Nucleus accumbens (tissue), 56 donors: Measurements from ENCODE around the gene WIPF2.
"Not testable (repeated sequence)": the region's sequence is repeated elsewhere in the genome, so short reads cannot be mapped to it uniquely, and the experiment has no call there.

Source experiments
- DNase-seq, 56 donors: peaks; one replicate each; lab custom pipeline; 2025; lab: John Stamatoyannopoulos, UW

WIPF2 gene

GRCh38 chr17:40291281-40291664 lies 72.2 kb downstream of the WIPF2 start:
- DNase-seq = no peak

- no peak for DNase-seq
Observed at GRCh38 chr17:40293363-40293762, 74.3 kb downstream of the WIPF2 start.

GRCh38 chr17:40295488-40296436 lies 76.7 kb downstream of the WIPF2 start:
- no peak for DNase-seq

- no peak for DNase-seq
Observed at GRCh38 chr17:40297511-40297910, 78.4 kb downstream of the WIPF2 start.

- DNase-seq = no peak
Observed at GRCh38 chr17:40298726-40299125, 79.6 kb downstream of the WIPF2 start.

GRCh38 chr17:40299159-40299757 lies 80.2 kb downstream of the WIPF2 start:
- DNase-seq = not testable (repeated sequence)

GRCh38 chr17:40301315-40301714 lies 82.2 kb downstream of the WIPF2 start:
- no peak for DNase-seq

GRCh38 chr17:40303009-40303657 lies 84.0 kb downstream of the WIPF2 start:
- peak in 18 of 56 donors; percentile 9 to 71 (median 26) for DNase-seq

- no peak for DNase-seq
Observed at GRCh38 chr17:40303708-40304551, 84.8 kb downstream of the WIPF2 start.

- DNase-seq = not testable (repeated sequence)
Observed at GRCh38 chr17:40304552-40304863, 85.4 kb downstream of the WIPF2 start.

- not testable (repeated sequence) for DNase-seq
Observed at GRCh38 chr17:40304866-40305265, 85.8 kb downstream of the WIPF2 start.

GRCh38 chr17:40306395-40306794 lies 87.3 kb downstream of the WIPF2 start:
- DNase-seq = no peak

- DNase-seq = peak in 7 of 56 donors; percentile 21 to 38 (median 34)
Observed at GRCh38 chr17:40307001-40307730, 88.1 kb downstream of the WIPF2 start.

GRCh38 chr17:40307740-40308239 lies 88.7 kb downstream of the WIPF2 start:
- DNase-seq = no peak

- peak in 38 of 56 donors; percentile 15 to 80 (median 52) for DNase-seq
Observed at GRCh38 chr17:40309031-40309948, 90.2 kb downstream of the WIPF2 start, which contains the start of gene RARA. RARA (plus strand) TSS chr17:40309180; CDS start chr17:40331219, 22,039 bp downstream.

- DNase-seq = no peak
Observed at GRCh38 chr17:40309949-40310510, 90.9 kb downstream of the WIPF2 start.

- no peak for DNase-seq
Observed at GRCh38 chr17:40310882-40311391, 91.8 kb downstream of the WIPF2 start.

- peak in 3 of 56 donors; percentile 23 to 53 (median 25) for DNase-seq
Observed at GRCh38 chr17:40311575-40311974, 92.5 kb downstream of the WIPF2 start.
